Measurements from ENCODE around the gene CCDC54. TPM values are rescaled to one million over a fixed set of nuclear protein-coding genes. Genes with fewer than 3 reads are reported as not detected.

The CCDC54 gene
- total and polyA plus RNA-seq, 2 of the 8 experiments (the other 6 are each of a cell fraction or from before 2014, with no cell fraction given), result not detected

GRCh38 chr3:107412376-107412775 lies 35.1 kb downstream of the CCDC54 start (continued):
- TF ChIP-seq SRF (IDR thresholded peaks at IDR 0.05; ENCODE audit: low read depth, low read length), result no peak
